K562 (cell line): ENCODE results near the gene ZSWIM4. TPM values are rescaled to one million over a fixed set of nuclear protein-coding genes. Genes with fewer than 3 reads are reported as not detected.

ENCODE experiments used
- DPF2 ChIP-seq: fragments of 450-650 bp; IDR thresholded peaks from 2 replicates; pipeline ENCODE4 v1.6.1; 2016
- E2F3 ChIP-seq: fragments of 250-450 bp; sonication (Bioruptor Pico); IDR thresholded peaks from 2 replicates; pipeline ENCODE4 v1.4.0; 2020; ENCODE audit warnings: mild to moderate bottlenecking
- EP300 ChIP-seq: IDR thresholded peaks from 2 replicates; pipeline ENCODE4 v1.6.1; 2012; ENCODE audit warnings: low read length, improper control_type of control experiment
- HNRNPK ChIP-seq: fragments of 200-400 bp; formaldehyde crosslinking; IDR thresholded peaks from one replicate; pipeline ENCODE4 v1.6.1; 2018; ENCODE audit warnings: mild to moderate bottlenecking, low read depth, low read length; ENCODE audit not compliant: poor library complexity, severe bottlenecking
- NFXL1 ChIP-seq: fragments of 450-650 bp; formaldehyde crosslinking; IDR thresholded peaks from 2 replicates; pipeline ENCODE4 v1.4.0; 2021; ENCODE audit warnings: mild to moderate bottlenecking
- PRPF4 ChIP-seq: fragments of 200-400 bp; formaldehyde crosslinking; IDR thresholded peaks from one replicate; pipeline ENCODE4 v1.6.1; 2017; ENCODE audit warnings: low read length, low read depth, mild to moderate bottlenecking; ENCODE audit not compliant: insufficient read depth, poor library complexity, severe bottlenecking
- RBM34 ChIP-seq: fragments of 200-400 bp; formaldehyde crosslinking; IDR thresholded peaks from 2 replicates; pipeline ENCODE4 v1.6.1; 2018; ENCODE audit warnings: low read length, borderline replicate concordance; ENCODE audit not compliant: insufficient read depth
- SMAD4 ChIP-seq: fragments of 250-450 bp; sonication (Bioruptor Pico); conservative IDR thresholded peaks from 2 replicates; pipeline ENCODE4 v1.8.0; 2021; ENCODE audit warnings: inconsistent platforms, mild to moderate bottlenecking, moderate library complexity
- THRAP3 ChIP-seq: fragments of 450-650 bp; IDR thresholded peaks from 2 replicates; pipeline ENCODE4 v1.6.1; 2016; ENCODE audit warnings: mild to moderate bottlenecking, inconsistent platforms, borderline replicate concordance
- XRCC4 ChIP-seq: IDR thresholded peaks from one replicate; pipeline ENCODE4 v1.6.1; 2011; ENCODE audit not compliant: insufficient read depth, insufficient read length; ENCODE audit errors: extremely low read depth
- ZKSCAN3 ChIP-seq: fragments of 250-450 bp; sonication (Bioruptor Pico); IDR thresholded peaks from 2 replicates; pipeline ENCODE4 v1.4.0; 2020
- ZNF12 ChIP-seq: sonication (generic); formaldehyde crosslinking; IDR thresholded peaks from 2 replicates; pipeline ENCODE4 v1.4.0; 2020; ENCODE audit warnings: mild to moderate bottlenecking, missing genetic modification reagents
- ZNF511 ChIP-seq: sonication (generic); formaldehyde crosslinking; IDR thresholded peaks from 2 replicates; pipeline ENCODE4 v1.8.0; 2022; ENCODE audit warnings: mild to moderate bottlenecking, missing genetic modification reagents
- ZNF589 ChIP-seq: fragments of 200-800 bp; sonication (Bioruptor generic); IDR thresholded peaks from 2 replicates; pipeline ENCODE4 v1.6.1; 2016; ENCODE audit warnings: low read depth, missing genetic modification characterization, missing compliant biosample characterization
- ZNF717 ChIP-seq: fragments of 250-450 bp; sonication (Bioruptor Pico); IDR thresholded peaks from 2 replicates; pipeline ENCODE4 v1.5.0; 2021
- polyA plus RNA-seq, 8 experiments: library from polyadenylated mRNA; depleted of rRNA in 4 of 8; stranded (reverse) in 5 of 8; unstranded in 3 of 8; fragments of >200 nt; fragmentation: Nextera tagmentation in 2 of 8; fragmentation: Illumina TruSeq in 1 of 8; extraction: Ambion mirVana in 2 of 8; extraction: Trizol in 1 of 8; gene quantifications; 2 replicates each; pipeline versions ENCODE4 v1.2.1 to v1.2.3, GENCODE V29; 2011 to 2014; ENCODE audit warnings: inconsistent platforms in 1 of 8, missing spikeins in 1 of 8
- total RNA-seq, 7 experiments: library from RNA; depleted of rRNA in 6 of 7; stranded (reverse); fragments of >200 nt in 6 of 7; fragmentation: Illumina TruSeq in 2 of 7; extraction: Trizol in 2 of 7; gene quantifications; 2 replicates each; pipeline versions ENCODE4 v1.2.1 to v1.2.3, GENCODE V29; 2011 to 2021; ENCODE audit warnings: low replicate concordance in 1 of 7
- TF ChIP-seq, protein P1 (sequence below): fragments of 250-450 bp; sonication (Bioruptor Pico); IDR thresholded peaks from 2 replicates; pipeline ENCODE4 v1.4.0; 2020; ENCODE audit warnings: mild to moderate bottlenecking
- TF ChIP-seq, protein P2 (sequence below): fragments of 450-650 bp; IDR thresholded peaks from 2 replicates; pipeline ENCODE4 v1.6.1; 2018; ENCODE audit warnings: mild to moderate bottlenecking, low read depth; ENCODE audit not compliant: partially characterized antibody
- TF ChIP-seq, protein P3 (sequence below): sonication (generic); formaldehyde crosslinking; IDR thresholded peaks from 2 replicates; pipeline ENCODE4 v1.8.1; 2023; ENCODE audit warnings: missing genetic modification reagents, mild to moderate bottlenecking, borderline replicate concordance

Gene ZSWIM4
- total and polyA plus RNA-seq, 9 of the 15 experiments (the other 6 are each of a cell fraction or from before 2014, with no cell fraction given) = 0.25 to 3.7 (median 0.79) TPM; not detected in 2

GRCh38 chr19:13847407-13848339, 52.4 kb downstream of the ZSWIM4 start (continued):
- TF ChIP-seq, protein P1, sequence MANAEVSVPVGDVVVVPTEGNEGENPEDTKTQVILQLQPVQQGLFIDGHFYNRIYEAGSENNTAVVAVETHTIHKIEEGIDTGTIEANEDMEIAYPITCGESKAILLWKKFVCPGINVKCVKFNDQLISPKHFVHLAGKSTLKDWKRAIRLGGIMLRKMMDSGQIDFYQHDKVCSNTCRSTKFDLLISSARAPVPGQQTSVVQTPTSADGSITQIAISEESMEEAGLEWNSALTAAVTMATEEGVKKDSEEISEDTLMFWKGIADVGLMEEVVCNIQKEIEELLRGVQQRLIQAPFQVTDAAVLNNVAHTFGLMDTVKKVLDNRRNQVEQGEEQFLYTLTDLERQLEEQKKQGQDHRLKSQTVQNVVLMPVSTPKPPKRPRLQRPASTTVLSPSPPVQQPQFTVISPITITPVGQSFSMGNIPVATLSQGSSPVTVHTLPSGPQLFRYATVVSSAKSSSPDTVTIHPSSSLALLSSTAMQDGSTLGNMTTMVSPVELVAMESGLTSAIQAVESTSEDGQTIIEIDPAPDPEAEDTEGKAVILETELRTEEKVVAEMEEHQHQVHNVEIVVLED (CRISPR knock-in tag) = no peak
- TF ChIP-seq PRPF4 (peak; percentile 78), NFXL1 (CRISPR knock-in tag) (no peak), E2F3 (no peak), ZNF511 (no peak), ZKSCAN3 (CRISPR knock-in tag) (no peak), RBM34 (no peak), HNRNPK (peak; percentile 80), SMAD4 (CRISPR knock-in tag) (peak; percentile 98), ZNF12 (CRISPR knock-in tag) (no peak), EP300 (peak; percentile 59), ZNF717 (CRISPR knock-in tag) (no peak), DPF2 (peak; percentile 61; the same call in 1 of the 2 replicates), THRAP3 (no peak), XRCC4 (no peak), ZNF589 (CRISPR knock-in tag) (no peak)
- TF ChIP-seq, protein P2, sequence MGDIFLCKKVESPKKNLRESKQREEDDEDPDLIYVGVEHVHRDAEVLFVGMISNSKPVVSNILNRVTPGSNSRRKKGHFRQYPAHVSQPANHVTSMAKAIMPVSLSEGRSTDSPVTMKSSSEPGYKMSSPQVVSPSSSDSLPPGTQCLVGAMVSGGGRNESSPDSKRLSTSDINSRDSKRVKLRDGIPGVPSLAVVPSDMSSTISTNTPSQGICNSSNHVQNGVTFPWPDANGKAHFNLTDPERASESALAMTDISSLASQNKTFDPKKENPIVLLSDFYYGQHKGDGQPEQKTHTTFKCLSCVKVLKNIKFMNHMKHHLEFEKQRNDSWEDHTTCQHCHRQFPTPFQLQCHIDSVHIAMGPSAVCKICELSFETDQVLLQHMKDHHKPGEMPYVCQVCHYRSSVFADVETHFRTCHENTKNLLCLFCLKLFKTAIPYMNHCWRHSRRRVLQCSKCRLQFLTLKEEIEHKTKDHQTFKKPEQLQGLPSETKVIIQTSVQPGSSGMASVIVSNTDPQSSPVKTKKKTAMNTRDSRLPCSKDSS = no peak
- TF ChIP-seq, protein P3, sequence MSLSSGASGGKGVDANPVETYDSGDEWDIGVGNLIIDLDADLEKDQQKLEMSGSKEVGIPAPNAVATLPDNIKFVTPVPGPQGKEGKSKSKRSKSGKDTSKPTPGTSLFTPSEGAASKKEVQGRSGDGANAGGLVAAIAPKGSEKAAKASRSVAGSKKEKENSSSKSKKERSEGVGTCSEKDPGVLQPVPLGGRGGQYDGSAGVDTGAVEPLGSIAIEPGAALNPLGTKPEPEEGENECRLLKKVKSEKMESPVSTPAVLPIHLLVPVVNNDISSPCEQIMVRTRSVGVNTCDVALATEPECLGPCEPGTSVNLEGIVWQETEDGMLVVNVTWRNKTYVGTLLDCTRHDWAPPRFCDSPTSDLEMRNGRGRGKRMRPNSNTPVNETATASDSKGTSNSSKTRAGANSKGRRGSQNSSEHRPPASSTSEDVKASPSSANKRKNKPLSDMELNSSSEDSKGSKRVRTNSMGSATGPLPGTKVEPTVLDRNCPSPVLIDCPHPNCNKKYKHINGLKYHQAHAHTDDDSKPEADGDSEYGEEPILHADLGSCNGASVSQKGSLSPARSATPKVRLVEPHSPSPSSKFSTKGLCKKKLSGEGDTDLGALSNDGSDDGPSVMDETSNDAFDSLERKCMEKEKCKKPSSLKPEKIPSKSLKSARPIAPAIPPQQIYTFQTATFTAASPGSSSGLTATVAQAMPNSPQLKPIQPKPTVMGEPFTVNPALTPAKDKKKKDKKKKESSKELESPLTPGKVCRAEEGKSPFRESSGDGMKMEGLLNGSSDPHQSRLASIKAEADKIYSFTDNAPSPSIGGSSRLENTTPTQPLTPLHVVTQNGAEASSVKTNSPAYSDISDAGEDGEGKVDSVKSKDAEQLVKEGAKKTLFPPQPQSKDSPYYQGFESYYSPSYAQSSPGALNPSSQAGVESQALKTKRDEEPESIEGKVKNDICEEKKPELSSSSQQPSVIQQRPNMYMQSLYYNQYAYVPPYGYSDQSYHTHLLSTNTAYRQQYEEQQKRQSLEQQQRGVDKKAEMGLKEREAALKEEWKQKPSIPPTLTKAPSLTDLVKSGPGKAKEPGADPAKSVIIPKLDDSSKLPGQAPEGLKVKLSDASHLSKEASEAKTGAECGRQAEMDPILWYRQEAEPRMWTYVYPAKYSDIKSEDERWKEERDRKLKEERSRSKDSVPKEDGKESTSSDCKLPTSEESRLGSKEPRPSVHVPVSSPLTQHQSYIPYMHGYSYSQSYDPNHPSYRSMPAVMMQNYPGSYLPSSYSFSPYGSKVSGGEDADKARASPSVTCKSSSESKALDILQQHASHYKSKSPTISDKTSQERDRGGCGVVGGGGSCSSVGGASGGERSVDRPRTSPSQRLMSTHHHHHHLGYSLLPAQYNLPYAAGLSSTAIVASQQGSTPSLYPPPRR (CRISPR knock-in tag) = no peak
